ENCODE data around the gene TBC1D5.
A peak's percentile ranks its signal among the peaks of the same experiment; 100 is the strongest.

Gene TBC1D5

GRCh38 chr3:17122758-17123157 lies 619.7 kb downstream of the TBC1D5 start:
- Histone ChIP-seq H3K4me1 (ENCODE audit: insufficient read depth, low read length, poor library complexity, severe bottlenecking) (no peaks in the 10 kb centered on the region), H4K20me1 (ENCODE audit: insufficient read depth, low read length, poor library complexity, severe bottlenecking) (no peaks in the 10 kb centered on the region), H3K4me2 (ENCODE audit: low read depth, low read length, poor library complexity, severe bottlenecking) (no peak overlapping the region), H3K9ac (ENCODE audit: low read depth, low read length, poor library complexity, severe bottlenecking) (no peak overlapping the region), H3K9me3 (ENCODE audit: insufficient read depth, low read depth, low read length) (no peaks in the 10 kb centered on the region), H3K36me3 (ENCODE audit: insufficient read depth, low read length) (no peaks in the 10 kb centered on the region), H3K27me3 (ENCODE audit: insufficient read depth, low read length, poor library complexity, severe bottlenecking) (no peaks in the 10 kb centered on the region), H3K4me3 (ENCODE audit: low read length, poor library complexity, severe bottlenecking) (no peak overlapping the region), H2AFZ (ENCODE audit: low read length) (no peak overlapping the region), H3F3A (ENCODE audit: low read depth) (no peaks in the 10 kb centered on the region), H3K9me2 (replicated peaks; ENCODE audit: low read depth, low read length) (no peaks in the 10 kb centered on the region), H3K79me2 (ENCODE audit: insufficient read depth, low read length) (no peaks in the 10 kb centered on the region)
- no peak for TF ChIP-seq EZH2phosphoT487 (IDR thresholded peaks at IDR 0.05; ENCODE audit: borderline replicate concordance)
- no peak for TF ChIP-seq CTCF (conservative IDR thresholded peaks at IDR 0.05; ENCODE audit: low read length)

- TF ChIP-seq EZH2phosphoT487 (IDR thresholded peaks at IDR 0.05; ENCODE audit: borderline replicate concordance) (no peak), CTCF (conservative IDR thresholded peaks at IDR 0.05; ENCODE audit: low read length) (no peak)
- Histone ChIP-seq H3K9me2 (replicated peaks; ENCODE audit: low read depth, low read length) (no peaks in the 10 kb centered on the region), H3K4me1 (ENCODE audit: insufficient read depth, low read length, poor library complexity, severe bottlenecking) (no peaks in the 10 kb centered on the region), H3K4me3 (ENCODE audit: low read length, poor library complexity, severe bottlenecking) (no peak overlapping the region), H4K20me1 (ENCODE audit: insufficient read depth, low read length, poor library complexity, severe bottlenecking) (no peaks in the 10 kb centered on the region), H3K9ac (ENCODE audit: low read depth, low read length, poor library complexity, severe bottlenecking) (no peak overlapping the region), H3F3A (ENCODE audit: low read depth) (no peaks in the 10 kb centered on the region), H3K79me2 (ENCODE audit: insufficient read depth, low read length) (no peaks in the 10 kb centered on the region), H2AFZ (ENCODE audit: low read length) (no peak overlapping the region), H3K36me3 (ENCODE audit: insufficient read depth, low read length) (no peaks in the 10 kb centered on the region), H3K27me3 (ENCODE audit: insufficient read depth, low read length, poor library complexity, severe bottlenecking) (no peaks in the 10 kb centered on the region), H3K9me3 (ENCODE audit: insufficient read depth, low read depth, low read length) (no peaks in the 10 kb centered on the region), H3K4me2 (ENCODE audit: low read depth, low read length, poor library complexity, severe bottlenecking) (no peak overlapping the region)
Measured at GRCh38 chr3:17121336-17121735, 621.1 kb downstream of the TBC1D5 start.

GRCh38 chr3:17120115-17120514 lies 622.3 kb downstream of the TBC1D5 start:
- Histone ChIP-seq H3K4me3 (ENCODE audit: low read length, poor library complexity, severe bottlenecking) (no peak overlapping the region), H3K36me3 (ENCODE audit: insufficient read depth, low read length) (no peaks in the 10 kb centered on the region), H3K9me2 (replicated peaks; ENCODE audit: low read depth, low read length) (no peaks in the 10 kb centered on the region), H3K4me2 (ENCODE audit: low read depth, low read length, poor library complexity, severe bottlenecking) (no peak overlapping the region), H3K27me3 (ENCODE audit: insufficient read depth, low read length, poor library complexity, severe bottlenecking) (no peaks in the 10 kb centered on the region), H3K4me1 (ENCODE audit: insufficient read depth, low read length, poor library complexity, severe bottlenecking) (no peaks in the 10 kb centered on the region), H3K9ac (ENCODE audit: low read depth, low read length, poor library complexity, severe bottlenecking) (no peak overlapping the region), H3F3A (ENCODE audit: low read depth) (no peaks in the 10 kb centered on the region), H2AFZ (ENCODE audit: low read length) (0 out of 2 replicates have a peak overlapping the region, but pooled peaks have one; percentile 40), H3K79me2 (ENCODE audit: insufficient read depth, low read length) (no peaks in the 10 kb centered on the region), H3K9me3 (ENCODE audit: insufficient read depth, low read depth, low read length) (no peaks in the 10 kb centered on the region), H4K20me1 (ENCODE audit: insufficient read depth, low read length, poor library complexity, severe bottlenecking) (no peaks in the 10 kb centered on the region)
- no peak for TF ChIP-seq CTCF (conservative IDR thresholded peaks at IDR 0.05; ENCODE audit: low read length)
- TF ChIP-seq EZH2phosphoT487 (IDR thresholded peaks at IDR 0.05; ENCODE audit: borderline replicate concordance): no peak

All from Loucy (cell line).